Measurements from ENCODE around the gene SRXN1. TPM values are rescaled to one million over a fixed set of nuclear protein-coding genes. Genes with fewer than 3 reads are reported as not detected.

Gene SRXN1
- total RNA-seq, 4 donors from 2014 or later, result 36.9 to 57.1 (median 38.0) TPM

- peaks cover 0 to 23% (median 0%) of the 10 kb centered on the region in 3 donors for H3K4me1 ChIP-seq
- no peak for ATAC-seq
- WGBS, 2 donors (ENCODE audit: low coverage in 1 of 2), result 0% methylated on average over 5 of the region's 8 CpGs; no CpG with 5 or more reads in 1 of the 2 donors
- no peaks in the 10 kb centered on the region for H3K36me3 ChIP-seq
- no peak for TF ChIP-seq CTCF (IDR thresholded peaks at IDR 0.05)
- no peak for TF ChIP-seq EP300 (IDR thresholded peaks at IDR 0.05)
- TF ChIP-seq POLR2AphosphoS5 (IDR thresholded peaks at IDR 0.05), result no peak
- TF ChIP-seq POLR2A (IDR thresholded peaks at IDR 0.05), result no peak
- peaks cover 90% of the 10 kb centered on the region for H3K27me3 ChIP-seq
- peak overlapping the region in 1 of 2 donors; percentile 12 for H3K4me3 ChIP-seq
- H3K27ac ChIP-seq, result no peak overlapping the region
- H3K9me3 ChIP-seq, result no peaks in the 10 kb centered on the region
Observed at GRCh38 chr20:611843-612185, 41.2 kb downstream of the SRXN1 start.

- 34 to 41% methylated on average over 7 to 9 of the region's 24 CpGs for WGBS, 2 donors (ENCODE audit: low coverage in 1 of 2)
- Histone ChIP-seq H3K36me3 (no peaks in the 10 kb centered on the region), H3K4me3 (peak overlapping the region in 1 of 2 donors; percentile 12), H3K9me3 (no peaks in the 10 kb centered on the region), H3K4me1 (peaks cover 0 to 23% (median 0%) of the 10 kb centered on the region in 3 donors), H3K27me3 (peaks cover 84% of the 10 kb centered on the region), H3K27ac (no peak overlapping the region)
- no peak for ATAC-seq
- no peak for TF ChIP-seq CTCF (IDR thresholded peaks at IDR 0.05)
- TF ChIP-seq POLR2AphosphoS5 (IDR thresholded peaks at IDR 0.05), result no peak
- no peak for TF ChIP-seq EP300 (IDR thresholded peaks at IDR 0.05)
Observed at GRCh38 chr20:611047-611842, 41.8 kb downstream of the SRXN1 start.

- peak within 1 kb of the TSS in 3 of 4 donors; percentile 4 to 63 (median 27) for H3K27ac ChIP-seq
- TF ChIP-seq CTCF (IDR thresholded peaks at IDR 0.05), result no peak
- TF ChIP-seq POLR2A (IDR thresholded peaks at IDR 0.05), result no peak
- TF ChIP-seq POLR2AphosphoS5 (IDR thresholded peaks at IDR 0.05), result no peak
- no peak for TF ChIP-seq EP300 (IDR thresholded peaks at IDR 0.05)
- 46 to 49% methylated on average over 5 to 7 of the region's 84 CpGs for WGBS, 2 donors (ENCODE audit: low coverage in 1 of 2)
- H3K4me1 ChIP-seq, result peaks cover 0 to 23% (median 0%) of the 10 kb centered on the region in 3 donors
- no peaks in the 10 kb centered on the region for H3K9me3 ChIP-seq
- peak; percentile 61 for ATAC-seq
- H3K4me3 ChIP-seq, result peak within 1 kb of the TSS in 1 of 2 donors; percentile 47
- H3K27me3 ChIP-seq, result peaks cover 83% of the 10 kb centered on the region
- no peaks in the 10 kb centered on the region for H3K36me3 ChIP-seq
Observed at GRCh38 chr20:610130-611046, 42.6 kb downstream of the SRXN1 start, which contains the start of gene TCF15. TCF15 (minus strand) TSS chr20:610309; CDS start chr20:610237, 72 bp downstream.

GRCh38 chr20:609371-609964 is 43.5 kb downstream of the SRXN1 start:
- no peak for ATAC-seq
- 41 to 48% methylated on average over 3 to 5 of the region's 54 CpGs for WGBS, 2 donors (ENCODE audit: low coverage in 1 of 2)
- H3K27ac ChIP-seq, result peak overlapping the region in 3 of 4 donors; percentile 4 to 63 (median 27)
- peaks cover 81% of the 10 kb centered on the region for H3K27me3 ChIP-seq
- TF ChIP-seq CTCF (IDR thresholded peaks at IDR 0.05), result no peak
- TF ChIP-seq EP300 (IDR thresholded peaks at IDR 0.05), result no peak
- TF ChIP-seq POLR2AphosphoS5 (IDR thresholded peaks at IDR 0.05), result no peak
- no peak for TF ChIP-seq POLR2A (IDR thresholded peaks at IDR 0.05)
- H3K4me1 ChIP-seq, result peaks cover 0 to 23% (median 0%) of the 10 kb centered on the region in 3 donors
- H3K9me3 ChIP-seq, result no peaks in the 10 kb centered on the region
- H3K36me3 ChIP-seq, result no peaks in the 10 kb centered on the region
- peak overlapping the region in 1 of 2 donors; percentile 47 for H3K4me3 ChIP-seq
